IPS DF 19.7 (cell line): Measurements from ENCODE around the gene SPON1.
"Not testable (repeated sequence)": the region's sequence is repeated elsewhere in the genome, so short reads cannot be mapped to it uniquely, and the experiment has no call there.

Experiments
- DNase-seq: peaks from one replicate; pipeline ENCODE4 v3.0.0-alpha.2; 2013; ENCODE audit warnings: low read depth, low spot score

SPON1 gene

DNA sequence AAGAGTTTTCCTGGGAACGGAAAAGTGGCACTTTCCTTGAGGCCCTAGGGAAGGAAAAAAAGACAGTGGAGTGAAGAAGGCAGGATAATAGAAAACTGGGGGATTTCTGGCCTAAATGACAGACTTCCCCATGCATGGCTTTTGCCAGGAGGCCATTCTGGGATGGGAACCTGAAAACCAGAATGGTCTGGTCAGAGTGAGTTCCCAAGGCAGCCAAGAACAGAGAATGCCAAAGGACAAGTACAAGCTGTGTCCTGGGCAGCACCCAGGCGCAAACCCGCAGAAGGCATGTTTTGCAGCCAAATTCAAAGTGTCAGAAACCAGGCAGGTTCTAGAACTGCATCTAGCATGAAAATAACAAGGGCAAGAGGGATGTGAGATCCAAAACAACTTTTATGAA, 162.4 kb downstream of the SPON1 start:
- DNase-seq: no peak

DNA sequence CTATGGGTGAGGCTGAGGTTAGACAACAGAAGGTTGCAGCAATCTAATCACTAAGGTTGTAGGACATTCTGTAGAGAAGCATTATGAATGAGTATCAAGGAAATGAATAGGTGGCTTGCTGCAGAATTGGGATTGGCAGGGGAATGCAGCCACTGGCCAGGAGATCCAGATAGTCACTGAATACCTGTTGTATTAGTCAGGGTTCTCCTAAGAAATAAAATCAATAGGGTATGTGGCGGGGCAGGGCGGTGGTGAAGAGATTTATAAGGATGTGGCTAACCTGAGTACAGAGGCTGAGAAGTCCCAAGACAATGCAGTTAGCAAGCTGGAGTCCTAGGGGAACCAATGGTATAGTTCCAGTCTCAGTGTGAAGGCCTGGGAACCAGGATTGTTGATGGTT, 163.0 kb downstream of the SPON1 start:
- DNase-seq: no peak

- no peak for DNase-seq
These were observed 165.2 kb downstream of the SPON1 start for GRCh38 chr11:14127679-14128078.

DNA sequence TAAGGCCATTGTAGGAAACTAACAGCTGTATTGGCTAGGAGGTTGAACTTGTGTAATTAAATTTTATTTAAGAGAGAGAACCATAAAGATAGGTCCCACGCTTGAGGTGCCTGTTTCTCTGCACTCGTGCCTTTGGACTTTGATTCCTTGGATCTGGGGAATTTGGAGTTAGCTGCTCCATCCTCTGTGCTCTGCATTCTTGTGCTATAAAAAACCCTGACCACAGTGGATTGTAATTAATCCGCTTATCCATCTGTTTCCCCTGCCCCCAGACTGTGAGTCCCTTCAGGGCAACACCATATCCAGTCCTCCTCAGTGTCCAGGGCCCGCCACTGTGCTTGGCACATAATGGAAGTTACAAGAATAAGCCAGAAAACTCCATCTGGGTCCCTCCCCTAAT, 169.8 kb downstream of the SPON1 start:
- no peak for DNase-seq

- no peak for DNase-seq
These were observed 170.9 kb downstream of the SPON1 start for GRCh38 chr11:14133381-14133780.

DNA sequence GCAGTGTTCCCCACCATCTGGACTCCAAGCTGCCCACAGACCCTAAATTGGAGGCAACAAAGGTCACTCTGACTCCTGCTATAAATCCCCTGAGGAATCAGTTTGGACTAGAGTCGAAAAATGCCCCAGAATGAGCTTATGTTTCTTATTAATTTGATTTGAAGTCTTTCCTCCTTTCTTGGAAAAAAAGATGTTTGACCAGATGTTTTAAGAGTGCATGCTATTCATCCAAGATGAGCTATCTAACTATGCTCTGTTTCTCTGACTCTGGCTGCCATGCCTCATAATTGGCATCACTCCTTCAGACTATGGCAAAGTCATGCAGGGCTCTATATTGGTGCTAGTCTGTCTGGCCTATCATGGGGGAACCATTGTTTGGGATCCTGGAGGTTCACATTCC, 174.0 kb downstream of the SPON1 start:
- no peak for DNase-seq

DNA sequence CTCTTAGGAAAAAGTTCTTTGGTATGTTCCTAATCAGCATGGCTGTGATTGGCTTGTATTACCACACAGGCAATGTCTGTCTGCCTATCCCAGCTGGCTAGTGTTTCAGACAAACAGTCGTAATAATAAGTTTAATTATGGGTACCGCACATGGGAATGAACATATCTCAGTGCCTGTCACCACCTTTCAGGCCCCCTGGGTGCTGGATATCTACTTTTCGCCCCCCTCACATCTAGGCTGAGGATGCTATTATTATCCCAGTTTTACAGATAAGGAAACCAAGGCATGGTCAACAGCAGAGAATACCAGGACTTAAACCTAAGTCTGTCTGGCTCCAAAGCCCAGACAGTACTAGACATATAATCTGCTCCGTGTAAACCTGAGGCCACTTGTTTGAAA, 174.8 kb downstream of the SPON1 start:
- no peak for DNase-seq

DNA sequence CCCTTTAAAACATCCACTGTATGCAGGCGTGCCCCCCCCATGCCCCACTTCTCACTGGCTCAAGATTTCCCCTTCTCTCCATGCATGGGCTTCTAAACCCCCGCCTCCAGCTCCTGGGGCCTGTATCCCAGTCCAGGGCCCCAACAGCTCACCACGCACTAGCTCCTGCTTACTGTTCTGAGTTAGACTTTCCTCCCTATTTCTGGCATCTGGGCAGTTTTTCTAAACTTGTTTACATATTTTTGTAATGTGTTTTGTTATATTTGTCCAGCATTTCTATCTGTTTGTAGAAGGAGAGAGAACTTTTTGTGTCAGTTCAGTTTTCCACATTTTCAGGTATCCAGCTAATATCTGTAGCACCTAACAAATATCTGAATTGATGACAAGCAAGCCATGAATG, 178.5 kb downstream of the SPON1 start:
- no peak for DNase-seq

GRCh38 chr11:14141676-14142075, 179.2 kb downstream of the SPON1 start:
- no peak for DNase-seq

DNA sequence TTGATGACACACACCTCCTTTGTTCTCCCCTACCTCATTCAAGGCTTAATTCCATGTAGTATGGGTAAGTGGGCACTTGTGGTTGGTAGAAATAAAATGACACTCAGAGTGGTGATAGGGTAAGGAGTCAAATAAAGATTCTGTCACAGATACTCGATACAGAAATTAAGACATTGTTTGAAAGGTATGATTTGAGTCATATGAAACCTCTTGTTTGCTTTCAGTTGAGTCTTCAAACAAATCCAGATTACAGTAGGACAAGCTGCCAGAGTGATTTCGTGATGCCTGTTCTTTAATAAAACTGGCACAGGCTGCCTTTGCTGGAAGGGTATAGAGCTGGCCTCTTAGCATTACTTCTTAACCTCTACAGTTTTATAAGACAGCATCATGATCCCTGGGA, 182.4 kb downstream of the SPON1 start:
- no peak for DNase-seq

DNA sequence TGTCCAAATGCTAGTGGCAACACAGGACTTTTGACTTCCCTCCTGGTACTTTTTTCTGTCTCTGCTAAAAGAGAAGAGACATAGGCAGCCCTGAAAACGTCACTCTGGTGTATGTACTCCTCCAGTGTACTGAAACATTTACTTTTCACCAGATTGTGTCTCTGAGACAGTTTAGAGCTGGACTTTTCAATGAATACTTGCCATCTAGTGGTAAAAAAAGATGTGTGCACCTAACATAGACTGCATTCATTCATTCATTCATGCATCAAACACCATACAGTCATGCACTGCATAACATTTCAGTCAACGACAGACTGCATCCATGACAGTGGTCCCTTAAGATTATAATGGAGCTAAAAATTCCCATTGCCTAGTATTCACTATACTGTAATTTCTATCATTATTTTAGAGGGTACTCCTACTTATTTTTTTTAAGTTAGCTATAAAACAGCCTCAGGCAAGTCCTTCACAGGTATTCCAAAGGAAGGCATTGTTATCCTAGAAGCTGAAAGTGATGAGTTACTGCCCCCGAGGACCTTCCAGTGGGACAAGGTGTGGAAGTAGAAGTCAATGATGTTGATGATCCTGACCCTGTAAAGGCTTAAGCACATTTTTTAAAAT, 186.2 kb downstream of the SPON1 start:
- no peak for DNase-seq

- DNase-seq: no peak
These were observed 187.2 kb downstream of the SPON1 start for GRCh38 chr11:14149683-14150082.

GRCh38 chr11:14150878-14151277, 188.4 kb downstream of the SPON1 start:
- no peak for DNase-seq

- not testable (repeated sequence) for DNase-seq
These were observed 191.6 kb downstream of the SPON1 start for GRCh38 chr11:14154103-14154502.

GRCh38 chr11:14158393-14158792, 195.9 kb downstream of the SPON1 start:
- no peak for DNase-seq

- no peak for DNase-seq
These were observed 201.1 kb downstream of the SPON1 start for GRCh38 chr11:14163576-14163975.

GRCh38 chr11:14173679-14174078, 211.2 kb downstream of the SPON1 start:
- DNase-seq: not testable (repeated sequence)

DNA sequence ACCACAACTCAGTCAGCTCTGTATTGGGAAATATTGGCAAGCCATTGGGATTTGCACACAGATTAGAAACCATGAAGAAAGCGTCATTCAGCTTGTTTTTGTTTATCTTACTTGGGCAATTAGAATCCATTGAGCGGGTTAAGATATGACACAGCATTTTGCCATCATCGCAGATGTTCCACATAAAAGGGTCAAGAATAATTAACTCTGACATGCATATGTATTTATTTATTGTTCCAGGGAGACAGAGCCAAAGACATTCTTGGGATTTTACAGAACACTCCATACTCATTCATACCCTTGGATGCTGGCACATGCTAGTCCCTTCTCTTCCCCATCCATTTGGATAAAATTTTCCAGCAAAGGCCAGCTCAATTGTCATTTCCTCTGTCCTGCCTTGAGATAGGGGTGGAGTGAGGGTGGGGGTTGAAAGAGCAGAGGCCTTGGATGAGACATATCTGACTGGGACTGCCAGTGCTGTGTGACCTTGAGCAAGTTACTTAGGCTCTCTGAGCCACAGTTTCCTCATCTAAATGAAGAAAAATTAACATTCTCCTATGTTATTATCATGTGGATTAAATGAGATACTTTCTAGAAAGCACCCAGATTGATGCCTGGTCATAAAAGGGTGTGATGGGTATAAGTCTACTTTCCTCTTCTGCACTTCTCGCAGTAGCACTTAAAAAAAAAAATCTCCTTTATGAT, 216.7 kb downstream of the SPON1 start:
- DNase-seq: no peak

DNA sequence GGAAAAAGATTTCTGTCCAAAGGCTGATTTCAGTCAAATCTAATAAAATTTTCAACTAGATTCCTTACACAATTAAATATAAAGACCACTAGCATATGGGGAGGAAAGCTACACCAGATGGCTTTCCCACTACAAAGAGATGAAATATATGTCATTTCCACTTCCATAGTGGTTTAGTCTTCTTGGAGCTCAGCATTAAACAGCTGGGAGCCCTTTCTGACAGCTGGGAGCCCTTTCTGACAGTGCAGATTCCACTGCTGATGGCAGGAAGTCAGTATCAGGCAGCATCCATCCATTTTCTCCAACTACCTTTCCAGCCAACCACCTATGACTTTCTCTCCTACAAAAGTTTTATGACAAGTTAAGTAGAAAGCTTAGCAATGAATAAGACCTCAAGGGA, 218.6 kb downstream of the SPON1 start:
- no peak for DNase-seq

- DNase-seq: no peak
These were observed 220.4 kb downstream of the SPON1 start for GRCh38 chr11:14182833-14183364.

GRCh38 chr11:14184028-14184940, 221.8 kb downstream of the SPON1 start:
- DNase-seq: no peak

GRCh38 chr11:14185461-14185860, 222.9 kb downstream of the SPON1 start:
- no peak for DNase-seq
